Calu3 (cell line): ENCODE data around the gene SLC22A23. TPM values are rescaled to one million over a fixed set of nuclear protein-coding genes. Genes with fewer than 3 reads are reported as not detected.

Experiments
- BruUV-seq: library from RNA; stranded (reverse); fragments of 400-500 nt; replicated peaks from 2 replicates; lab custom pipeline; 2021; lab: Mats Ljungman, UMichigan
- CTCF ChIA-PET: fragments of 300-600 bp; sonication (Branson Sonifier 250); formaldehyde crosslinking; loops from one replicate; lab custom pipeline; 2022; ENCODE audit warnings: antibody characterized with exemption; lab: Charles Lee
- DNase-seq: peaks from one replicate; pipeline ENCODE4 v3.0.0; 2022
- H3K27ac Mint-ChIP-seq: one replicate; pipeline ENCODE4 v1.8.0; 2022; ENCODE audit warnings: mixed read lengths; ENCODE audit not compliant: unreplicated experiment
- H3K27me3 Mint-ChIP-seq: one replicate; pipeline ENCODE4 v1.8.0; 2022; ENCODE audit warnings: mixed read lengths; ENCODE audit not compliant: unreplicated experiment
- H3K36me3 Mint-ChIP-seq: one replicate; pipeline ENCODE4 v1.8.0; 2022; ENCODE audit warnings: mild to moderate bottlenecking, moderate library complexity, mixed read lengths; ENCODE audit not compliant: insufficient read depth, unreplicated experiment
- H3K4me1 Mint-ChIP-seq: one replicate; pipeline ENCODE4 v1.8.0; 2022; ENCODE audit warnings: mild to moderate bottlenecking, low read depth, mixed read lengths; ENCODE audit not compliant: unreplicated experiment
- H3K4me3 Mint-ChIP-seq: one replicate; pipeline ENCODE4 v1.8.0; 2022; ENCODE audit warnings: mild to moderate bottlenecking, low read depth, moderate library complexity, mixed read lengths; ENCODE audit not compliant: unreplicated experiment
- H3K9me3 Mint-ChIP-seq: one replicate; pipeline ENCODE4 v1.8.0; 2022; ENCODE audit warnings: low read depth, mixed read lengths; ENCODE audit not compliant: unreplicated experiment
- intact Hi-C: fragments of 100-400 bp; cut with micrococcal nuclease; formaldehyde crosslinking; loops from one replicate; pipeline ENCODE4 v1.10.0; 2022; ENCODE audit not compliant: unreplicated experiment
- total RNA-seq: library from RNA; stranded (reverse); gene quantifications from 2 replicates; pipeline ENCODE4 v1.2.3, GENCODE V29; 2022
- TF ChIP-seq, protein P1 (sequence below): fragments of 200-600 bp; IDR thresholded peaks from one replicate; pipeline ENCODE4 v1.8.0; 2022; ENCODE audit warnings: antibody characterized with exemption; ENCODE audit not compliant: unreplicated experiment

The SLC22A23 gene
- total RNA-seq, 1 experiment from 2014 or later = 3.9 TPM

DNA sequence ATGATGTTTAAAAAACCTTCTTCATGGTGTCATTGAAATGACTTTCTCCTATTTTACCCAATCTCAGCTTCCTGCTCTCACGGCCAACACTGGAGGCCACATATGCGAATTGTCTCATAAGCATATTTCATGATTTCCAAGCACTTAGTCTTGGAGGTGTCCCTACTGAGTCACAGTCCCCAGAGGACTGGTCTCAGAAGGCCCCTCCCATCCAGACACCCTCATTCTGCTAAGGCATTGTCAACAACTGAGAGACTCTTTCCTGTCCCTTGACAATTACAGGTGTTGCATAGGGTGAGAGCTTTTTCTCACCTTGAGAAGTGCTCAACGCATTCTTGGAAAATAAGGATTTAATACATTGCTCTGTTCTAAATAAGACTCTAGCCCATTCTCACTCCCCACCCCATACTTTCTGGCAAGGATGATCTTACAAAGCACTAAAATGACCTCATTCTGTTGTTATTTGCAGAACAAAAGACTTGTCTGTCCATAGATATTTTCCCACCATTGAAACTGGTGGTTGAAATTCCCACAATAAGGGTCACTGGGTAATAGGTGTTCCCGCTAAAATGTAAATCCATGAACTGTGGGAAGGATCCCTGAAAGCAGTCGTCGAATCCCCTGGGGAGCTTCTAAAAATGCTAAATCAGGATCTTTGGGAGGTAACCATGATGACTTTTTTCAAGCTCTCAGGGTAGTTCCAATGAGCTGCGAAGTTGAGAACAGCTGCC is 32.3 kb upstream of the SLC22A23 start:
- intact Hi-C loops = no loop called here
- H3K4me3 Mint-ChIP-seq = no peak overlapping the region
- no peaks in the 10 kb centered on the region for H3K36me3 Mint-ChIP-seq
- DNase-seq = no peak
- H3K27me3 Mint-ChIP-seq = peaks cover 74% of the 10 kb centered on the region
- no peak overlapping the region for H3K27ac Mint-ChIP-seq
- H3K4me1 Mint-ChIP-seq = no peaks in the 10 kb centered on the region
- no peaks in the 10 kb centered on the region for H3K9me3 Mint-ChIP-seq
- CTCF ChIA-PET = no interaction called here
- TF ChIP-seq, protein P1, sequence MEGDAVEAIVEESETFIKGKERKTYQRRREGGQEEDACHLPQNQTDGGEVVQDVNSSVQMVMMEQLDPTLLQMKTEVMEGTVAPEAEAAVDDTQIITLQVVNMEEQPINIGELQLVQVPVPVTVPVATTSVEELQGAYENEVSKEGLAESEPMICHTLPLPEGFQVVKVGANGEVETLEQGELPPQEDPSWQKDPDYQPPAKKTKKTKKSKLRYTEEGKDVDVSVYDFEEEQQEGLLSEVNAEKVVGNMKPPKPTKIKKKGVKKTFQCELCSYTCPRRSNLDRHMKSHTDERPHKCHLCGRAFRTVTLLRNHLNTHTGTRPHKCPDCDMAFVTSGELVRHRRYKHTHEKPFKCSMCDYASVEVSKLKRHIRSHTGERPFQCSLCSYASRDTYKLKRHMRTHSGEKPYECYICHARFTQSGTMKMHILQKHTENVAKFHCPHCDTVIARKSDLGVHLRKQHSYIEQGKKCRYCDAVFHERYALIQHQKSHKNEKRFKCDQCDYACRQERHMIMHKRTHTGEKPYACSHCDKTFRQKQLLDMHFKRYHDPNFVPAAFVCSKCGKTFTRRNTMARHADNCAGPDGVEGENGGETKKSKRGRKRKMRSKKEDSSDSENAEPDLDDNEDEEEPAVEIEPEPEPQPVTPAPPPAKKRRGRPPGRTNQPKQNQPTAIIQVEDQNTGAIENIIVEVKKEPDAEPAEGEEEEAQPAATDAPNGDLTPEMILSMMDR = no peak
- no TSS peak for BruUV-seq

DNA sequence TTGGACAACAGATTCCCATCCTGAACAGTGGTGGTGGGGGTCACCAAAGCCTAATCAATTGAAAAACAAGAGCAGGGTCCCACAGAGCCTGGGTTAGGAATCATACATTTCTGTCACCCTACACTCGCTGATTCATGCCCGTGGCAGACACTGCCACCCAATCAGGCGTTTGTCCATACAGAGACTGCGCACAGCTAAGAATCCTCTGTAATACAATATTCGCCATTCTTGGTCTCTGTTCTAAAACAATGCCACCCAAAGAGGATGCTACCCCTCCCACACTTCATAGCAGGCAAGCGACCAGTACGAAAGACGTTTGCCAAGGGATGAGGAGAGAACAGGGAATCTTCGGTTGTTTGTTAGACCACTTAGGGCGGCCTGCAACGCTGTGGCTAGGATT is 28.1 kb upstream of the SLC22A23 start:
- Mint-ChIP-seq H3K4me3 (no peak overlapping the region), H3K36me3 (peaks cover 5% of the 10 kb centered on the region), H3K9me3 (peaks cover 11% of the 10 kb centered on the region), H3K27me3 (peaks cover 71% of the 10 kb centered on the region), H3K27ac (no peak overlapping the region), H3K4me1 (no peaks in the 10 kb centered on the region)
- intact Hi-C loops = no loop called here
- CTCF ChIA-PET = no interaction called here
- TF ChIP-seq, protein P1 = no peak
- no peak for DNase-seq
- no TSS peak for BruUV-seq

- BruUV-seq = no TSS peak
- Mint-ChIP-seq H3K27ac (no peak overlapping the region), H3K4me1 (no peaks in the 10 kb centered on the region), H3K27me3 (peaks cover 75% of the 10 kb centered on the region), H3K36me3 (peaks cover 5% of the 10 kb centered on the region), H3K9me3 (peaks cover 14% of the 10 kb centered on the region), H3K4me3 (no peak overlapping the region)
- CTCF ChIA-PET = no interaction called here
- TF ChIP-seq, protein P1 = no peak
- no peak for DNase-seq
- intact Hi-C loops = no loop called here
These were observed 27.3 kb upstream of the SLC22A23 start for GRCh38 chr6:3484192-3484591.

DNA sequence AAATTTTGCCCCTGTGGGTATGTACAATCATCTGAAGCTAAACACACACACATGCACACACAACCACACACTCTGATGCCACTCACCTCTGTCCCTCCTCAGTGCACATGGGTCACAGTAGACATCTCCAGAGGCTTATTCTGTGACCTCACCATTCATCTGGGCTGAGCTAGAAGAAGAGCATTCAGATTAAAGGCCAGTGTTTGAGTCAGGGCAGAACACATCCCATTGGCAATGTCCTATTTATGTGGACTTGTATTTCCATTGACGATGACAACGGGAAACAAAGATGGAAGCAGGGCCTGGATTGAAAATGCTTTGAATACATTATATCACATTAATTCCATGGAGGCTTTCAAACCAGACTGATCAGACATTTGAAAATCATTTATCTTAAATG is 26.8 kb upstream of the SLC22A23 start:
- Mint-ChIP-seq H3K27ac (no peak overlapping the region), H3K4me3 (no peak overlapping the region), H3K4me1 (no peaks in the 10 kb centered on the region), H3K36me3 (peaks cover 5% of the 10 kb centered on the region), H3K9me3 (peaks cover 14% of the 10 kb centered on the region), H3K27me3 (peaks cover 75% of the 10 kb centered on the region)
- no peak for DNase-seq
- TF ChIP-seq, protein P1 = no peak
- CTCF ChIA-PET = no interaction called here
- intact Hi-C loops = no loop called here
- BruUV-seq = no TSS peak
